GM19240 (cell line): ENCODE data around the gene RAI14.
"Not testable (repeated sequence)": the region's sequence is repeated elsewhere in the genome, so short reads cannot be mapped to it uniquely, and the experiment has no call there.

Source experiments
- DNase-seq: peaks from one replicate; pipeline ENCODE4 v3.0.0; 2011; ENCODE audit warnings: low spot score; ENCODE audit not compliant: insufficient read length

The RAI14 gene

GRCh38 chr5:34727166-34727749, 71.1 kb downstream of the RAI14 start:
- DNase-seq, result not testable (repeated sequence)

GRCh38 chr5:34728236-34728635, 72.1 kb downstream of the RAI14 start:
- DNase-seq, result no peak

- no peak for DNase-seq
These were observed 75.5 kb downstream of the RAI14 start for GRCh38 chr5:34731435-34732232.

- DNase-seq, result no peak
These were observed 78.2 kb downstream of the RAI14 start for GRCh38 chr5:34734326-34734725.

- no peak for DNase-seq
These were observed 79.6 kb downstream of the RAI14 start for GRCh38 chr5:34735491-34736426.

GRCh38 chr5:34736445-34737115, 80.5 kb downstream of the RAI14 start:
- DNase-seq, result no peak

- no peak for DNase-seq
These were observed 81.6 kb downstream of the RAI14 start for GRCh38 chr5:34737731-34738130.

- no peak for DNase-seq
These were observed 82.3 kb downstream of the RAI14 start for GRCh38 chr5:34738381-34738780.

- DNase-seq, result no peak
These were observed 84.3 kb downstream of the RAI14 start for GRCh38 chr5:34740389-34740806.

GRCh38 chr5:34742061-34742460, 85.9 kb downstream of the RAI14 start:
- DNase-seq, result no peak

GRCh38 chr5:34743878-34744277, 87.8 kb downstream of the RAI14 start:
- no peak for DNase-seq

- no peak for DNase-seq
These were observed 92.3 kb downstream of the RAI14 start for GRCh38 chr5:34748431-34748830.

GRCh38 chr5:34749431-34749873, 93.3 kb downstream of the RAI14 start:
- DNase-seq, result no peak

- no peak for DNase-seq
These were observed 94.1 kb downstream of the RAI14 start for GRCh38 chr5:34750206-34750605.

GRCh38 chr5:34751807-34752736, 95.9 kb downstream of the RAI14 start:
- DNase-seq, result no peak

- DNase-seq, result not testable (repeated sequence)
These were observed 97.1 kb downstream of the RAI14 start for GRCh38 chr5:34753236-34753635.

- no peak for DNase-seq
These were observed 99.8 kb downstream of the RAI14 start for GRCh38 chr5:34755926-34756325.

- DNase-seq, result no peak
These were observed 100.9 kb downstream of the RAI14 start for GRCh38 chr5:34756781-34757624.

GRCh38 chr5:34758514-34758913, 102.4 kb downstream of the RAI14 start:
- DNase-seq, result no peak
